EL (cell line): ENCODE data around the gene MR1.
"Not testable (repeated sequence)": the region's sequence is repeated elsewhere in the genome, so short reads cannot be mapped to it uniquely, and the experiment has no call there.

ENCODE experiments used
- DNase-seq: peaks from one replicate; pipeline ENCODE4 v3.0.0-alpha.2; 2016

The MR1 gene

DNA sequence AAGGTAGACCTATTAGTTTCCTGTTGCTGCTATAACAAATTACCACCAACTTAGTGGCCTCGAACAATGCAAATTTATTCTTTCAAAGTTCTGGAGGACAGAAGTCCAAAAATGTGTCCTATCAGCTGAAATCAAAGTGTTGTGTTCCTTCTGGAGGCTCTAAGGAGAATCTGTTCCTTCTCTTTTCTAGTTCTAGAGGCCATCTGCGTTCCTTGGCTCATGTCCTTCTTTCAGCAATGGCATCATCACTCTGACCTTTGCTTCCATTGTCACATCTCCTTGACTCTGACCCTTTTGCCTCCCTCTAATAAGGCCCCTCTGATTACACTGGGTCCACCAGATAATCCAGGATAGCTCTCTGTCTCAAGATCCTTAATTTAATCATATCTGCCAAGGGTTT, 1.2 kb upstream of the MR1 start:
- no peak for DNase-seq

GRCh38 chr1:181033128-181033798, 520 bp upstream of the MR1 start:
- peak; percentile 46 for DNase-seq

- not testable (repeated sequence) for DNase-seq
Observed at GRCh38 chr1:181035210-181035609, 1.4 kb downstream of the MR1 start.

GRCh38 chr1:181036107-181036836, 2.5 kb downstream of the MR1 start:
- DNase-seq, result no peak

- no peak for DNase-seq
Observed at GRCh38 chr1:181037386-181037785, 3.6 kb downstream of the MR1 start.

DNA sequence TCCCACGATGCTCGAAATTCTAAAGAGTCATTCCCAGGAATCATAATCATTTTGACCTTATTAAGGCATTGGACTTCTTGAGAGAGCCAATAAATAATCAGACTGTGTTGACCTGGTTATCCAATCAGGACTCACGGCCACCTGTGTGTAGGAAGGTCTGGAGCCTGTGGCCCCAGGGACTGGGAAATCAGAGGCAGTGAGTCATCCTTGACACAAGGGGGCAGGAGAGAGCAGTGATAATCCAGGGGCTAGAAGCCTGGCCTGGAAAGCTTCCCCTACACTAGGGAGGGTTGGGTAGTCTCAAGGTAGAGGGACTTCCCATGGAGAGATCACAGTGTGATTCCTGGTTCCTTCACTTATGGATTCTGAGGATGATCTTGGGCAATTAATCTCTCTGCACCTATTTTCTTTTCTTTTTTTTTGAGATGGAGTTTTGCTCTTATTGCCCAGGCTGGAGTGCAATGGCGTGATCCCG, 4.7 kb downstream of the MR1 start:
- peak; percentile 79 for DNase-seq

GRCh38 chr1:181040284-181040865, 6.6 kb downstream of the MR1 start:
- no peak for DNase-seq

DNA sequence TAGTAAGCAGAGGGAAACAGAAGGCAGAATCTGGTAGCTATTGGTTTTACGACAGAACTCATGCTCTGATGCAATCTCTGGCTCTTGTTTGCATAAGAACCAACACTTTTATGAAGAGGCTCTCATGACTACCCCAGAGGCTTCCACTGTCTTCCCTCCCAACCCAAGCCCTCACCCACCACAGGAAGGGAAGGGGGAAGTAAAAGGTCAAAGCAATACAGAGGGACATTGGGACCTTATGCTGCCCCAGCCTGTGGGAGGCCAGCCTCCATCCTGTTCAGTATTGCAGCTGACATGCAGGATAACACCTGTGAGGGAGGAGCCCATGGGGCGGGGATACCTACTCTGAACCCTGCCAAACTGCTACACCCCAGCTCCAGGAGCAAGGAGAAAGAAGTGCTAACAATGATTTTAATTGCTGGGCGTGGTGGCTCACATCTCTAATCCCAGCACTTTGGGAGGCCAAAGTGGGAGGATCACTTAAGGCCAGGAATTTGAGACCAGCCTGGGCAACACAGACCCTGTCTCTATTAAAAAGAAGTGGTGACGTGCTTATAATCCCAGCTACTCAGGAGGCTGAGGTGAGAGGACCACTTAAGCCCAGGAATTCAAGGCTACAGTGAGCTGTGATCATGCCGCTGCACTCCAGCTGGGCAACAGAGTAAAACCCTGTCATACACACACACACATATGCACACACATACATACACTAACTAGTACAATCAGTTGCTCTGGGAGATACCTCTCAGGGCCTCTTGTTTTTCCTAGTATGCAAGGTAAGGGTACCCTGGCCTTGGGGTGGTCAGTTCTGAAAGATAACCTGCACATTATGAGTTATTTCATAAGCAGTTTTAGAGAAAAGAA, 9.5 kb downstream of the MR1 start:
- DNase-seq, result peak; percentile 31

- DNase-seq, result peak; percentile 13
Observed at GRCh38 chr1:181044449-181044966, 10.7 kb downstream of the MR1 start.

DNA sequence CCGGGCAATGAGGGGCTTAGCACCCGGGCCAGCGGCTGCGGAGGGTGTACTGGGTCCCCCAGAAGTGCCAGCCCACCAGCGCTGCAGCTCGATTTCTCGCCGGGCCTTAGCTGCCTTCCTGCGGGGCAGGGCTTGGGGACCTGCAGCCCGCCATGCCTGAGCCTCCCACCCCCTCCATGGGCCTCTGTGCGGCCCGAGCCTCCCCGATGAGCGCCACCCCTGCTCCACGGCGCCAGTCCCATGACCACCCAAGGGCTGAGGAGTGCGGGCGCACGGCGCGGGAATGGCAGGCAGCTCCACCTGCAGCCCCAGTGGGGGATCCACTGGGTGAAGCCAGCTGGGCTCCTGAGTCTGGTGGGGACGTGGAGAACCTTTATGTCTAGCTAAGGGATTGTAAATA, 12.2 kb downstream of the MR1 start:
- DNase-seq, result not testable (repeated sequence)

DNA sequence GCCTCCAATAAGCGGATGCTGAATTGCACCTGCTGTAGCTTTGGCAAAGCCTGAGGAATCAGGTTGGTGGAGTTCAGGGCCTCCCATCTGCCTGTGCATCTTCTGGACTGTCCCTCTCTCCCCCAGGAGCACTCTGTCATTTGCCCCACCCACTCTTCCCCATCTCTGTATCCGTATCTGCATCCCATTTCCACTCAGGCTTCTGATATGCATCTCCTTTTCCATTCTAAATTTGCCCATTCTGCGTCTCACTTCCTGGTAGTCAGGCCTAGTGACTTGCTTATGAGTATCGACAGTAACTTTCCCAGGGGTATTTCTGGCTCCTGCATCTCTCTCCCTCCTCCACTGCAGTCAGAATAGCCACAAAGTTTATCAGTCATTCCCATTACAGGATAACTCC, 15.6 kb downstream of the MR1 start:
- DNase-seq, result no peak

GRCh38 chr1:181050922-181051321, 17.1 kb downstream of the MR1 start:
- no peak for DNase-seq

DNA sequence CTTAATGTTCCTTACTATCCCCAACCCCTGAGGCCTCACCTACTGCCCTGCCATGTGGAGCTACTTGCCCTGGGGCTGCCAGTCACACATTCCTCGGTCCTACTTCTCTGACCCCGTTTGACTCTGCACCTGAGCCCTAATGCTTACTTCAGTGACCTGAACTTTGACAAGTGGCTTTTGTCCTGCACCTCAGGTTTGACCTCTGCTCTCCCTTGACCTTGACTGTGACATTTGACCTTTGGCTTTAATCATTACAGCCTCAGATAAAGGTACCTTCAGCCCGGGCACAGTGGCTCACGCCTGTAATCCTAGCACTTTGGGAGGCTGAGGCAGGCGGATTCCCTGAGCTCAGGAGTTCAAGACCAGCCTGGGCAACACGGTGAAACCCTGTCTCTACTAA, 22.8 kb downstream of the MR1 start:
- no peak for DNase-seq

DNA sequence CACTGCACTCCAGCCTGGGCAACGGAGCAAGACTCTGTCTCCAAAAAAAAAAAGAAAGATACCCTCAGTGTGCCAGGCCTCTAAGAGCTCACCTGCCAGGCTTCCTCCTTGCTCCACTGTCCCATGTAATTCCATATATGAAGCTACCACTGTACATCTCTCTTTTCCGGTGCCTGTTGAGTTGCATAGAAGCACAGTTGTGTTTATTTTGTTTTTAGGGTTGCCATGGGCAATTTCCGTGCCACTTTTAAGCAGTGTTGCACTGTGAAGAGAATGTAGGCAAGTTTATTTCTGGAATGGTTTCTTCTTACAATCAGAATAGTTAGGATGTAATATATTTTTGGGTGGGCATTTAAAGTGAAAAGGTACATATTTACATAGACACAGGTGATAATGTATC, 23.3 kb downstream of the MR1 start:
- no peak for DNase-seq

- no peak for DNase-seq
Observed at GRCh38 chr1:181059435-181059834, 25.7 kb downstream of the MR1 start.

GRCh38 chr1:181060066-181060465, 26.3 kb downstream of the MR1 start:
- no peak for DNase-seq

DNA sequence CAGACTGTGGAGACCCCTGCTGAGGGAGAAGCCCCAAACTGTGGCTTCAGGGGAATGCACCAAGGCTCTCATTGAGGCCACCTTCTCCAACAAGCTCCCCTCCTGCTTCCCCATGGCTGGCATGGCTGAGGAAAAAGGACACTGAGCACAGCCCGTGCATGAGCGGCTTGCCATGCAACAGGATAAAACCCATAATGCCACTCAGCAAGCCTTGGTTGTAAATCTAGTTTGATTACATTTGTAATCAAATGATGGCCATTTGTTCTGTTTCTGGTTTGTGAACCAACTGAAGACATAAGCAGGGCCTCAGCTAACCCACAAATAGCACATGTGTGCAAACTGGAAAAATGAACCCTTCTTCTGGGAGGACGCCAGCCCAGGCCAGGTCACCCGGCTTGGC, 27.2 kb downstream of the MR1 start:
- DNase-seq, result not testable (repeated sequence)

DNA sequence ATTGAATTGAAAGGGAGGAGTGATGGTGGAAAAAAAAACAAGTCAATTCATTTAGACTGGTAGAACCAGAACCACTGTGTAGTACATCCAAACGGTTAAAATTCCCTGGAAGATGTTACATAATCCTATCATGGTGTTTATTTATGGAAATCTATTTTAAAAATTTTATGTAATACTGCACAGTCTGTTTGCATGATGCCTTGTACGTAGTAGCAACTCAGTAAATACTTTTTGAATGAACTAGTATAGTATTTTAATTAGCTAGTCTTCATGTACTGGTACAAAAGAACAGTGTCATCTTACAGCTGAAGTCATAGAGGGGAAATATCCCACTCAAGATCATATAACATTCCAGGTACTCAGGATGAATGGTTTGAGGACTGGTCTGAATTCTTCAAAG, 27.7 kb downstream of the MR1 start:
- DNase-seq, result no peak

- no peak for DNase-seq
Observed at GRCh38 chr1:181061891-181062835, 28.4 kb downstream of the MR1 start.

DNA sequence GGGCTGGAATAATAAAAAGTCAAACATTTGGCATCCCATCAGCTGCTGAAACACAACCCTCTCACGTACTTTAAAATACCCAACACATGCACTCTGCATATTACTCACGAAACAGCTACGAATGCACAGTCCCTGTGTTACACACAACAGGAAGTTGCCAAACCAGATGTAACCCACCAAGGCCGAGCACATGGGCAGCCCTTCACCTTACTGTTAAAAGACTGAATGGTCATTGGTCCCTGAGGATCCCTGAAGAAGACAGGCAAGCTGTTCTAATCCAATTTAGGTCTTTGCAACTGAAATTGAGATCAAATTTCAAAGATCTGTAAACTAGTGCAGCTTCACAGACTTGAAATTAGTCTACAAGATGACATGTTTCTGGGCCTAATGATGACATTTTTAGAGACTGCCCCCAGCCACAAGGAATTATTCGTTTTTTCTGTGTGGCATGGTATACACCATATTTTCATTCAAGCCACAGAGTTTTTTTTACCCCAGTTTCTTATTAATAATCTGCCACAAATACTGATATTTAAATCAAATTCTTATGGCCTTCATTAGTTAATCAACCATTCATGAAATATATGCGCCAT, 29.1 kb downstream of the MR1 start:
- DNase-seq, result peak; percentile 66

DNA sequence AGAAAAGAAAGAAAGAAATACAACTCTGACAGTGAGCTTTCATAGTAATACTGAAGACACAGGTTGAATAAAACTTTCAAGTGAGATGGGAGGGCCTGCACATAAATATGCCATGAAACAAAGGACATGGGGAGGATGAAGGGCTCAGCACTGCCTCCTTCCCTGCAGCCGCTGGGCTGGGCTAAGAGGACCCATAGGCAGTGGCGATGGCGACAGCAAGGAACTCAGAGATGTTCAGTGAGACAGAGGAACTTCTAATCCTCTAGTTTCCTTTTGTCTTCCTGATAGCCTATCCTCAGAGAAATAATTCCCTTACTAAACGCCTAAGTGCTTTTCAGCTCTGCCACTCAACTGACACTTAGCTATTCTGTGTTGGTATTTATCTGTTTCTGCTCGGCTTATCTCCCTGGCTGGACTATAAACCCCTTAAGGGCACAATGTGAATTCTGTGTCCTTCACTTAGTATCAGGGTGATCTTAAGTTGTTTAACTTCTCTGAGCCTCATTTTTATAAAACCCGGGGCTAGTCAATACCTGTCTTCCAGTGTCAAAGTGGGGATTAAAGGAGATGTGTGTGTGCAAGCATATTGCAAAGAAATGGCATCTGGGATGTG, 30.3 kb downstream of the MR1 start:
- DNase-seq, result no peak
